ENCODE data around the gene ZNF813.

GRCh38 chr19:53507523-53508442 lies 40.2 kb downstream of the ZNF813 start:
- TF ChIP-seq ZNF274 (IDR thresholded peaks at IDR 0.05; ENCODE audit: low read depth, low read length) (no peak), SUZ12 (IDR thresholded peaks at IDR 0.05; ENCODE audit: extremely low read depth, insufficient read depth, insufficient read length) (no peak), YY1 (IDR thresholded peaks at IDR 0.05; ENCODE audit: insufficient read depth, insufficient read length) (no peak)

Measured in NT2/D1 (cell line).